Activated CD4-positive, alpha-beta T cell treated with anti-CD3 and anti-CD28 coated beads for 48 hours (primary cell): Measurements from ENCODE around the gene CST3.
"Not testable (repeated sequence)": the region's sequence is repeated elsewhere in the genome, so short reads cannot be mapped to it uniquely, and the experiment has no call there.

ENCODE experiments used
- DNase-seq: peaks from one replicate; pipeline ENCODE4 v3.0.0-alpha.2; 2020

The CST3 gene

DNA sequence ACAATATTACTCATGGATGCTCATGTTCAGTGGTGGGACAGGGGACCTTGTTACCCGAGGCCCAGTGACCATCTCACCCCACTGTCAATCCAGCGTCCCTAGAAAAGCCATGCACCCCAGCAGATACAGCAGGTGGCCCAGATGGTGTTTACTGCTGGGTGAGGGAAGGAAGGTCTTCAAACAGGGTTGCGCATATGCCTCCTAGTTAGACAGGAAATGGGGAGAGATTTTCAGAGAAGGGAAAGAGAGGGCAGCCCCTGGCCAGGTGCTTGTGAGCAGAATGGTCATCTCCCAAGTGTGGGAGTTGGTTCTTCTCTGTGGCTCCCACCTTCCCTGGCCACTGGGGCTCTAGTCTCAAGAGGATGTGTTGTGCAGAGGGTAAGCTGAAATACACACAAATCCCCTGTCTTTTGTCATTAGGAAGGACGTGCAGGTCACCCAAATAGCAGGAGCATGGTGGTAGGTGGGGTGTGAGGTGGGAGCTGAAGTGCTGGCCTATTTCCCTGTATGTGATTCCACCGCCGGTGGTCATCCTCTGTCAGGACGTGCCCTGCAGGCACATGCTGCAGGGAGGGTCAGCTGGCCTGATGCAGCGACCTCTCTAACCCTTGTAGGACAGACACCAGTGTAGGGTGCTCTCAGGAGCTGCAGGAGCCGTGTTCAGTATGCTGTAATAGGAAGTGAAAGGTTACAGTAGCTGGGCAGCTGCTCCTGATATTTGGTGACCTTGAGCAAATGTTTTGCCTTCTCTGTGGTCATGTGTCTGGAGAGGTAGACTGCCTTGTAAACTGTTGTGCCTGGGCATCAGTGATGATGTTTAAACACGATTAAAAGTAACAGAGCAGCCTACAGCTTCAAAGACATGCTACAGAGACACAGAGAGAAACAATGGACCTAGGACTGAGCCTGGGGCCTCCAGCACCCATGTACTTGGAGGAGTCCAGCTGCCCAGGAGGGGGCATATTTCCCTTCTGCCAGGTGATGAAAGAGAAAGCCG, 3.2 kb upstream of the CST3 start:
- DNase-seq, result no peak

DNA sequence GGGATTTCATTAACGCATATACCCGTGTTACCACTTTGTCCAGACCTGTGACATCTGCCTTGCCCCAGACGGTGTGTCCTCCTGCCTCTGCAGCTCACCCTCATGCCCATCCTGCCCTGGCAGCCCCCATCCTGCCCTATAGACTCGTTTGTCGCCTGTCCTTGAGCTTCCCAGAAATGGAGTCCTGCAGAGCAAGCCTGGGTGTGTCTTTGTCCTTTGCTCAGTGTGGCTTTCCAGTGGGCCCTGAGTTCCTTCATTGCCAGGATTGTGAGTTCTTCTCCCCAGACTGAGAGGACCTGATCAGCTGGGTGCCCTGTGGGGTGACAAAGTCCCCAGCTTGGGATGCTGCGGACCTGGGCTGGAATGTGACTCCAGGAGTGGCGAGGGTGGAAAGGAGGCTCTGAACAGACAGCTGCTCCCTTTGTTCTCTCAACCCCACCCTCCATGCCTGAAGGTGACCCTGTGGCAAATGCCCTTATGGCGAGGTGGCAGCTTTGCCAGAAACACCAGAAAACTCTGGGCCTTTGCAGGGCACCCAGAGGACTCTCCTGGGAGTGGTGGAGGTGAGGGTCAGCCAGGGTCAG, 2.4 kb upstream of the CST3 start:
- no peak for DNase-seq

- no peak for DNase-seq
Observed at GRCh38 chr20:23639490-23639958, 1.8 kb upstream of the CST3 start.

GRCh38 chr20:23638309-23638708, 554 bp upstream of the CST3 start:
- no peak for DNase-seq

GRCh38 chr20:23636908-23637281, 860 bp downstream of the CST3 start:
- no peak for DNase-seq

DNA sequence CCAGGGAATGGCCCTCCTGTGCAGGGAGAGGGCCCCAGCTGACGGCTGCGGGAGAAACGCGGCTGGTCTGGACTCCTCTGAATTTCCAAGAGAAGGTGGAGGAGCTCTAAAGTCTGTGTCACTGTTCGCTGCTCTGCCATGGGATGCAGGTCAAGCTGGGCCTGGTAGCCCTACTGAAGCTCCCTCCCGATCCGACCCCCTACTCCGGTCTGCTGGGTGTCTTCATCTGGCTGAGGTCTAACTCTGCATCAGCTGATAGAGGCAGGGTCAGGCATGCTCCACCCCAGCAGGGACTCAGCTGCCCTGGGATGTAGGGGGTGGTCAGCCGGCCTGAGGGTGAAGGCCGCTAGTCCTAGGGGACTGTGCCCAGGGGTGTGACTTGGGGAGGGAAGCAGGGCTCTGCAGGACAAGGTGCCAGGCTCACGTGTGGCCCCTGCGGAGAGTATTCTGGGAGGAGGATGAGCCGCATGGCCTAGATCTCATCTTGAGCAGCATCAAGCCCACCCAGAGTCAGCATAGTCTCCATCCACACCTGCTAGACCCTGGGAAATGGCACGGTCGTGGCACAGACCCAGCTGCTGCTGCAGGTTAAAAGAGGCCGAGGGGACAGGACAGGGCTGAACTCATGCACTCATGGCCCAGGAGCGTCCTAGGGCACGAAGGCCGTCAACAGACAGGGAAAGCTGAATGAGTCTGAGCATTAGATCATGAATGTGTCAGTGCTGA, 1.4 kb downstream of the CST3 start:
- no peak for DNase-seq

- DNase-seq, result not testable (repeated sequence)
Observed at GRCh38 chr20:23635768-23636090, 2.0 kb downstream of the CST3 start.

- DNase-seq, result no peak
Observed at GRCh38 chr20:23634985-23635767, 2.6 kb downstream of the CST3 start.

- DNase-seq, result no peak
Observed at GRCh38 chr20:23634044-23634801, 3.5 kb downstream of the CST3 start.

DNA sequence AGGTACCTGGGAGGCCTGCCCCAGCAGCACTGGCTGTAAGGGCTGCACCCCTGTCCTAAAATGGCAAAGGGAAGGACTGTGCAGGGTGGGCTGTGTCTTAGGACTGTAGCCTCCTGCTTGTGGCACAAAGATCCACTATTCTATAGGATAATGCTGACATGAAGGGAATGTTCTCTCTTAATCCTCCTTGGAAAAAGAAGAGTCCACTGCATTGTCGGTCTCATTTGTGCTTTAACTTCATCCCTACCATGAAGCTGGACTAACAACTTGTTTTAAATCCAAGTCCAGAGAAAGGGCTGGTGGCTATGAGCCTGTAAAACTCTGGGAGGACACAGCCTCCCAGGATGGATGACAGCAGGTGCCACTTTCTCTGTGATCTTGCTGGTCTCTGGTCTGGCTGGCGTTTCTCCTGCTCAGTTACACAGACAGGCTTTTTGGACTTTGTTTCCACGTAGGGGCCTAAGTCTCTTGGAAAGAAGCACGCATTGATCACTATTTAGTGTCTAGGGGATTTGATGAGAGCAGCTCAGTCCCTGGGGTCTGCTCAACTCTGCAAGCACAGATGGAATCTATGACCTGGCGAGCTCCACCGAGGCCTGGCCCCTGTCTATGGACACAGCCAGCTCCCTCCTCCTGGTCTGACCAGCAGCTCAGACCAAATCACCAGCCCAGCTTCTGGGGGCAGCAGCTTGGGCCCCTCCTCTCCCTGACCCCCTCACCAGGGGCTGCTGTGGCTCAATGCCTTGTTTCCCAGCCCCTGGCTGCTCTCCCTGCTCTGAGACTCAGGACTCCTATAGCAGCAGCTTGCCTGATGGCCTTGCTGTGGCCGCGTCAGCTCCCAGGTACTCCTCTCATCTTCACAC, 4.8 kb downstream of the CST3 start:
- DNase-seq, result no peak

DNA sequence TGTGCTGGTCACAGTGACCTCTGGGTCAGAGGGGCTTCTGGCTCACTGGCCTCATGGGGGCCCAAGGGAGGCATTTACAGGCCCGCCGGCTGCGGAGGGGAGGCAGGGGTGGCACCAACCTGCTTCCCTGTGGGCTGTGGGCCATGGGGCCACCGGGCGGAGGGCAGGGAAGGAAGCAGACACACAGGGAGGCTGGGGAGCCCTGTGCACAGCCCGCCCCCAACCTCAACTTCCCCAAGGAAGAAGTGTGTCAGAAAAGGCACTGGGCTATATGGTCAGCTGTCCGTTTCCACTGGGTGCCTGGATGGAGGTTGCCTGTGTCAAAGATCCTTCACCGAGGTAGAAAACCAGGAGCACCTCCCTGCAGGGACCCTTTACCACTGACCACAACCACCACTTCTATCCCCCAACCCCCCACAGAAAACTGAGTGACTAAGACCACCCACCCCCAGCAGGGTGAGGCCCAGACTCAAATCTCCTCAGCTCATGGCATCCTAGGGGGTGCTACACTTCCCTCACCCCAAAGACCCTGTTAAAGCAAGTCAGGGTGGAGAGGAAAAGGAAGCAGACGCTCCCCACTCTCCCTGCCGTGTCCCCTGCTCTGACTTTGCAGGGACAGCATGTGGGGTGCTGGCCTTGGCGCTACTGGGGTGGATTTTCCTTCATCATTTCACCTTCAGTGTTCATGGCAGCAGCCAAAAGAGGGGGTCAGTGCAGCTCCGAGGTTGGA, 5.6 kb downstream of the CST3 start:
- no peak for DNase-seq

DNA sequence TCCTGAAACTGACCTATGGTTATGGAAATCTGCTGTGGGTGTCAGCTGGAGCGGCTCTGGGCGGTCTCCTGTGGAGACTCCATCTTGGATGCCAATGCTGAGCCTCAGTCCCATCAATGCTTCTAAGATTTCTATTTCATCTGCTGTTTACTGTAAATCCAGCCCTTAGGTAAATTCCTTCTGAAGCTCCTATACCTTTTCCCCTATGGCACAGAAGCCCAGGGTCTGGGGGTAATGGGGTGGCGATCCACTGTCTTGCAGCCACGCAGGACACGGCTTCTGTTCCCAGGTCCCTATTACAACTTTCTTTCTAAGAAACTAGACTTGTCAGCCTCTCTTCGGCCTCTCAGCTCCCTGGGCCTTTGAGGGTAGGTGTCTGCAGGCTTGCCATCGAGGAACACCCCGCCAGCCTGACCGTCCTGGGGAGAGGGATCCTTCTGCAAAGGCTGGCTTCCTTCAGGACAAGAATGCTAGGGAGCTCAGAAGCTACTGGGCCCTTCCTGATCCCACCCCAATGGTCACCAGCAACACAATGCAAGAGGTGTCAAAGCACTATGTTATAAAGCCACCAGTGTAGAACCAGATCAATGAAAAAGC, 6.4 kb downstream of the CST3 start:
- no peak for DNase-seq

- no peak for DNase-seq
Observed at GRCh38 chr20:23630392-23630849, 7.3 kb downstream of the CST3 start.

DNA sequence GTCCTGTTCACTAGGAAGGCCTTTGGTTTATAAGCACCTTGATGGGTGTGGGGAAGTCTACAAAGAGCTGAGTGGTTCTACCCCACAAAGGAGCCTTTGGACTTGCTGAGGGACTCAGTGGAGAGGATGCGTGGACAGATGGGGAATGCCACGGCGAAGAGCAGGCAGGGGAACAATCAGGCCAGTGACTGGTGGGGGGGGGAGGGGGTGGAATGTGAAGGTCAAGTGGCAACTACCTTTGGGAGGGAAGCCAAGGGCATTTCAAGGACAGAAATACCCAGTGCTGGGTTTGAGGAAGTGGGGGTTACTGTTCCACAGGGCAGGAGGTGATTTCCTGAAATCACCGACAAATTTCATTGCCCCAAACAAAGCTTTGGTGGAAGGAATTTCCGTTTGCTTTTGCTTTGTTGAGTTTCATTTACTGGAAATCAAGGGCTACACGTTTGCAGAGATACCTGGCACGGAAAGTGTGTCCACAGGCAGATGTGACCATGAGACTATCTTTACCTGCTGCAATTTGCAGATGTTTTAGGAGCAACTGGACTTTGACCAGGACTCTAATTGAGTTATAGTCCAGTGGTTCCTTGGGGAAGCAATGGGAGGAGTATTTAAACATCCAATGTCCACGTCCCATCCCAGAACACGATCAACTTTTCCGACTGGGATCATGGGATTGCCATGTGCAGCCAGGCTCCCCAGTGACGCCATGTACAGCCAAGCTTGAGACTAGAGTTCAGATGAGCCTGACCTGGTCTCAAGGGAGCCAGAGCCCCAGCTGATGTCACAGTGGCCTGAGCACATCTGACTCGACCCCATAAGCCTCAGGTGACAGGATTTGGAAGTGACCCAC, 8.0 kb downstream of the CST3 start:
- DNase-seq, result no peak

DNA sequence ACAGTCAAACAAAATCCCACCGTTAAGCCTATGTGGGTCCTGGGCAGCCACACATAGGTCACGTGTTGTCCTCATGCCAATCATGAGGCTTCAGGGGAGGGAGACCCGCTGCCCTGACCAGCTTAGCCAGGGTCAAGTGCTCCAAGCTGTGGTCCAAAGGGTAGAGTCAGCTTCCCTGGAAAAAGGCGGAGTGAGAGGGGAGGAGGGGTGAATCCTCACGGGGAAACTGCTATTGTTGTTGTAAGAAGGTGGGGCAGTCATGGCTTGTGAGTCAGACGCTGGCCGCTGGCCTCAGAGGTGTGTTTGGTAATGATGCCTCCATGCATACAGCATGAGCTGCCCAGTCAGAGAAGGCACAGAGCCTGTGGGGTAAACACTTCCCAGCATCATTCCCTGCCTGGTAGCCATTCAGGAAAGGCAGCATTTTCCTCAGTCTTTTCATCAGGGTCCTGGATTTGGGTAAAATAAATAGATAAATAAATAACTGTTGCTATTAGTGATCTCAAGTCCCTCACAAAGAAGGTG, 8.7 kb downstream of the CST3 start:
- no peak for DNase-seq

GRCh38 chr20:23628402-23629016, 9.2 kb downstream of the CST3 start:
- no peak for DNase-seq

GRCh38 chr20:23627501-23627900, 10.3 kb downstream of the CST3 start:
- no peak for DNase-seq

GRCh38 chr20:23626040-23626620, 11.6 kb downstream of the CST3 start:
- no peak for DNase-seq
